ENCODE measurements around the gene SLC25A48.

The SLC25A48 gene

DNA sequence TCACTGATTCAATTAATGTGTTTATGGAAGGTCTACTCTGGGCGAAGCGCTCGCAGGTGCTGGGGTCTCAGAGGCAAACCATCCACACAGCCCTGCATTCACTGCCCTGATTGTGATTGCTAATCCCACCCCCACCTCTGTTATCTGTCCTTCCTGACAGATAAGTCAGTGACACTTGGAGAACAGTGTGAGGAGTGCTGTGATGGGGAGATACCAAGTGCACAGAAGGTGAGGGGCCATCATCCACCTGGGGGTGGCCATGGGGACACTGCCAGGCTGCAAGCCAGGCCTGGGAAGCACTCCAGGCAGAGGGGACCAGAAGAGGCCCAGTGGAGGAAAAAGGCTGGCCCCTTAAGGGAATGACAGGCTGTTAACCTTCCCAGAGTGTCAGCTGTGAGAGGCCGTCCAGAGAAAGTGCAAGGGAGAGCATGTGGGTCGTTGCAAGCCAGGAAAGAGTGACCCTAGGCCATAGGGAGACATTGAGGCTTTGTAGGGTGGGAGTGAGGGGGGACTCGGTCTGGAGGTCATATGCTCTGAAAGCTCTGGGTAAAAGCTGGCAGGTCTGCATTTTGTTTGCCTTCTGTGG, 43.2 kb downstream of the SLC25A48 start (continued):
- no peak for TF ChIP-seq ZNF248 (tag by site-specific recombination; IDR thresholded peaks at IDR 0.05)
- TF ChIP-seq ZNF549 (tag by site-specific recombination; IDR thresholded peaks at IDR 0.05) = no peak
- TF ChIP-seq ZNF391 (tag by site-specific recombination; IDR thresholded peaks at IDR 0.05; ENCODE audit: borderline replicate concordance, low read depth) = no peak

DNA sequence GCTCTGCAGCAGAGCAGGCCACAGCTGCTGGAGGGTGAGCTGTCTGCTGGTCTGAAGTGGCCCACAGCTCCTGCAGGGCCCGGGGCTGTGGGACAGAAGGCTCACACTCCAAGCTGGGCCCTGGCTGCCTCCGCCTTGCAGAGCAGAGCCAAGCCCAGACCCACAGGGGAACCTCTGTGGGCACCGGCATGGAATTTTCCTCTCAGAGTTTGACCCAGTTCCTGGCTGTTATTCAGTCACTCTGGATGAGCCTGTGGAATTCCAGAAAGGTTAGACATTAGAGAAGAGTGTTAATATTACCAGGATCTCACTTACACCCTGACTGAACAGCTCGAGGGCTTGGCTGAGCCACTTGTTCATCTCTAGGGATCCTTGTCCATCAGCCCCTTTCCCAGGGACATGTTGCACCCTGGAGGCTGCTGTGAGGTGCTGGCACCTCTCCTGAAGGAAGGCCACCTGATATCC, 43.7 kb downstream of the SLC25A48 start:
- no peak overlapping the region for H3K4me3 ChIP-seq (ENCODE audit: low read depth, low read length)
- no peaks in the 10 kb centered on the region for H3K9me3 ChIP-seq (ENCODE audit: control insufficient read depth, insufficient read depth, low read depth, low read length)
- no peaks in the 10 kb centered on the region for H3K36me3 ChIP-seq (ENCODE audit: control insufficient read depth in 2 of 2, insufficient read depth in 1 of 2, low read length in 2 of 2)
- H3K4me1 ChIP-seq (ENCODE audit: control insufficient read depth, insufficient read depth, low read length) = peaks cover 7% of the 10 kb centered on the region
- no peak overlapping the region for H3K27ac ChIP-seq (ENCODE audit: extremely low read depth, low read depth, low read length)
- CTCF ChIA-PET = interaction anchor here (1.2 to 1.7 kb wide), 2 partner anchors 10 to 421 kb away, joined by 4 to 8 read pairs; no protein-coding TSS in a partner anchor
- no peak for TF ChIP-seq ZNF596 (tag by site-specific recombination; IDR thresholded peaks at IDR 0.05)
- no peak for TF ChIP-seq ZNF544 (tag by site-specific recombination; IDR thresholded peaks at IDR 0.05)
- no peak for TF ChIP-seq ZSCAN5A (tag by site-specific recombination; IDR thresholded peaks at IDR 0.05)
- TF ChIP-seq KLF8 (tag by site-specific recombination; IDR thresholded peaks at IDR 0.05) = no peak
- TF ChIP-seq ZNF514 (tag by site-specific recombination; IDR thresholded peaks at IDR 0.05) = no peak
- TF ChIP-seq PRDM10 (tag by site-specific recombination; IDR thresholded peaks at IDR 0.05) = no peak
- TF ChIP-seq TCF7L2 (IDR thresholded peaks at IDR 0.05; ENCODE audit: borderline replicate concordance, low read depth, low read length) = no peak
- TF ChIP-seq ZNF747 (tag by site-specific recombination; IDR thresholded peaks at IDR 0.05) = no peak
- no peak for TF ChIP-seq BCL6B (tag by site-specific recombination; IDR thresholded peaks at IDR 0.05)
- POLR2A ChIA-PET = no interaction called here

DNA sequence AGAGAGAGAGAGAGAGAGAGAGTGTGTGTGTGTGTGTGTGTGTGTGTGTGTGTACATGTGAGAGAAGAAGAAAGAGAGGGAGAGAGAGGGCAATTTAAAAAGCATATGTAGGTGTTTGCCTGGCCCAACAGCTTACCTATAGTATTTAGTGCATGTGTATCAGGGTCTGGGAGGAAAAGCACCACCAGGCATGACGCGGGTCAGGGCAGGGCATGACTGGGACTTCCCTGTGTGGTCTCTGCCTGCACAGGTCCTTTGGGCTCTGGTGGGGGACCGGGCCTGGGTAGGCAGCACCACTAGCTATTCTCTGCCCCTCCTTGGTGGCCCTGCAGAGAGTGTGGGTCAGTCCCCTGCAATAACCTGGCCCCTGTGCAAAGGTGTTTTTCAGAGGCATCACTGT, 45.1 kb downstream of the SLC25A48 start:
- Histone ChIP-seq H3K27ac (ENCODE audit: extremely low read depth, low read depth, low read length) (no peak overlapping the region), H3K4me3 (ENCODE audit: low read depth, low read length) (no peak overlapping the region), H3K4me1 (ENCODE audit: control insufficient read depth, insufficient read depth, low read length) (peaks cover 7% of the 10 kb centered on the region), H3K36me3 (ENCODE audit: control insufficient read depth in 2 of 2, insufficient read depth in 1 of 2, low read length in 2 of 2) (no peaks in the 10 kb centered on the region), H3K9me3 (ENCODE audit: control insufficient read depth, insufficient read depth, low read depth, low read length) (no peaks in the 10 kb centered on the region)
- ChIA-PET CTCF (interaction anchor here (0.6 to 1.8 kb wide), 11 partner anchors 9 to 572 kb away, joined by 3 to 8 read pairs (median 4); no protein-coding TSS in a partner anchor), POLR2A (no interaction called here)
- no peak for TF ChIP-seq ZNF560 (tag by site-specific recombination; IDR thresholded peaks at IDR 0.05; ENCODE audit: borderline replicate concordance)
- no peak for TF ChIP-seq KLF1 (tag by site-specific recombination; IDR thresholded peaks at IDR 0.05)
- no peak for TF ChIP-seq SCRT1 (tag by site-specific recombination; IDR thresholded peaks at IDR 0.05; ENCODE audit: borderline replicate concordance)
- TF ChIP-seq ZBTB48 (tag by site-specific recombination; IDR thresholded peaks at IDR 0.05) = no peak
- TF ChIP-seq ZBTB26 (tag by site-specific recombination; optimal IDR thresholded peaks at IDR 0.05) = no peak
- no peak for TF ChIP-seq ZNF391 (tag by site-specific recombination; IDR thresholded peaks at IDR 0.05; ENCODE audit: borderline replicate concordance, low read depth)
- no peak for TF ChIP-seq ZNF48 (tag by site-specific recombination; IDR thresholded peaks at IDR 0.05)
- TF ChIP-seq ATF2 (tag by site-specific recombination; IDR thresholded peaks at IDR 0.05; ENCODE audit: low read depth) = no peak

Measured in HEK293 (cell line).